ENCODE measurements around the gene HOXB3.

Gene HOXB3

DNA sequence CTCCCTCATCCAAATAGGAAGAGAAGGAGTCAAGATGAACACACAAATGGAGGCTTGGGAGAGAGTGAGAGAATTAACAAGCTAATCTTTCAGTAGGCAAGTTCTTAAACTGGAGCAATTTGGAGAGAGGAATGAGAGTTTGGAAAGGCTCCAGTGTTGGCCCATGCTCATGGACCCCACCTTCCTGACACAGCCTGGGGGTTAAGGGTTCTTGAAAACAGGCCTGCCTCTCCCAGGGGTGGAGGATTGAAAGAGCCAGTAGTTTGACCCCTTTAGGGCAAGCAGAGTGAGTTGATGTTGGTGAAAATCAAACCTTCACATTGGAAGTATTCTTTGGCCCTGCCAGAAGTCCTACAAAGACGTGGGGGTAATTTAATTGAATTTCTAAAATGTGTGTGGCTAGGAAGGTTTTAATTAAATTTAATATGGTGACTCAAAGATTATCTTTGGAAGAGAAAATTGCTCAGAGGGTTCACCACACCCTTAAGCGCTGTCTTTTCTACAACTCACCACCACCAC lies 5.8 kb downstream of the HOXB3 start:
- peak; percentile 48 for DNase-seq

- peak; percentile 48 for DNase-seq
Observed at GRCh38 chr17:48583708-48584222, 6.3 kb downstream of the HOXB3 start.

GRCh38 chr17:48582750-48583069 lies 7.3 kb downstream of the HOXB3 start:
- DNase-seq, result peak; percentile 37

- peak; percentile 42 for DNase-seq
Observed at GRCh38 chr17:48579760-48580554, 10.1 kb downstream of the HOXB3 start.

- no peak for DNase-seq
Observed at GRCh38 chr17:48579471-48579759, 10.6 kb downstream of the HOXB3 start.

GRCh38 chr17:48578616-48579470 lies 11.2 kb downstream of the HOXB3 start:
- peak; percentile 44 for DNase-seq

GRCh38 chr17:48577946-48578615 lies 12.0 kb downstream of the HOXB3 start, which contains the start of gene HOXB4:
HOXB4 (minus strand) TSS chr17:48578350; CDS start chr17:48578319, 31 bp downstream.
- peak; percentile 71 for DNase-seq

- DNase-seq, result no peak
Observed at GRCh38 chr17:48577330-48577945, 12.6 kb downstream of the HOXB3 start.

- DNase-seq, result no peak
Observed at GRCh38 chr17:48576479-48577309, 13.3 kb downstream of the HOXB3 start.

GRCh38 chr17:48575673-48576478 lies 14.2 kb downstream of the HOXB3 start:
- DNase-seq, result no peak

GRCh38 chr17:48575066-48575582 lies 14.9 kb downstream of the HOXB3 start:
- peak; percentile 94 for DNase-seq

DNA sequence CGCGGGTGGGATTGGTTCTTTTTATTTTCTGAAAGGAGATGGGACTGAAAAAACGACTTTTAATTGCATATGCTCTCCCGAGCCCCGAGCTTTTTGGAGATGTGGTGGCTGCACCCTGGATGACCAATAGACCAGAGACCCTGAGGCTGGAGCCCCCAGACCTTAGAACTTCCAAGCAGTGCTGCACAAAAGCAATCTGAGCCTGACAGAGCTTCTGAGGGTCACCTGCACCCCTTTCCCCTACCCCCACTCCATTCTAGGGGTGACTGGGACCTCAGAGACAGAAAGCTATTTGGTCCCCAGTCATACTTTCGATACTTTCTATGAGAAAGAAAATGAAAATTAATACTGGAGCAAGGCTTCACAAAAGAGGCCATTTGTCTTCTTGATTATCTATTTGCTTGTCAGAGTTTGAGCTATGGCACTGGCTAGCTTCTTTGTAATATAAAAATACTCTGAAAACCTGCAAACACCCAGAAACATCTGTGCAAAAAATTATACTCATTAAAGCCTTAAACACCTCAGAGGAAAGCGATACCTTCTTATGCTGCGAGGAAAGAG lies 15.5 kb downstream of the HOXB3 start:
- DNase-seq, result no peak

DNA sequence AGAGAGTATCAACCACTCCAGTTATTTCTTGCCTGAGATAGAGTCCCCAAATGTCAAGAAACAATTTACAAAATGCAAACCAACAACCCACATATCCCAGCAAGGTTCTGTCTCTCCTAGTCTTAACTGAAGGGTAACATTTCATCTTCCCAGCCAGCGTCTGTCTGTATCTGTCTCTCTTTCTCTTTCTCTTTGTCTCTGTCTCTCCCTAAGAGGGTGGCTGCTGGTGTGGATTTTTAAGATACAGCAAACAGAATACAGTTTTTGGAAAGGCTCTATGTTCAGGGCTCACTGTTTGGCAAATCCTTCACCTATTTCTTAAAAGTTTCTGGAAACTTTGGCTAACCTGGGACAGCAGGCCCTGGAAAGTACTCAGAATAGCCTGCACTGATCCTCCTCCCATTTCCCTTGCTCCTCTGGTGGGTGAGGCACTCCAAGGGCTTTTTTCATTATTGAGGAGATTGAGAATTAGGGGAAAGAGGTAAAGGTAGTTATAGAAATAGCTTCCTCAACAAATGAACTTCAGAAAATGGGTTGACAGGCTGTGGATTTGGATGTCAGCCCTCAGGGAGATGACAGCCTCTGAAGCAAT lies 18.1 kb downstream of the HOXB3 start:
- no peak for DNase-seq

- peak; percentile 54 for DNase-seq
Observed at GRCh38 chr17:48571024-48571818, 18.8 kb downstream of the HOXB3 start.

- no peak for DNase-seq
Observed at GRCh38 chr17:48570325-48571023, 19.6 kb downstream of the HOXB3 start.

DNA sequence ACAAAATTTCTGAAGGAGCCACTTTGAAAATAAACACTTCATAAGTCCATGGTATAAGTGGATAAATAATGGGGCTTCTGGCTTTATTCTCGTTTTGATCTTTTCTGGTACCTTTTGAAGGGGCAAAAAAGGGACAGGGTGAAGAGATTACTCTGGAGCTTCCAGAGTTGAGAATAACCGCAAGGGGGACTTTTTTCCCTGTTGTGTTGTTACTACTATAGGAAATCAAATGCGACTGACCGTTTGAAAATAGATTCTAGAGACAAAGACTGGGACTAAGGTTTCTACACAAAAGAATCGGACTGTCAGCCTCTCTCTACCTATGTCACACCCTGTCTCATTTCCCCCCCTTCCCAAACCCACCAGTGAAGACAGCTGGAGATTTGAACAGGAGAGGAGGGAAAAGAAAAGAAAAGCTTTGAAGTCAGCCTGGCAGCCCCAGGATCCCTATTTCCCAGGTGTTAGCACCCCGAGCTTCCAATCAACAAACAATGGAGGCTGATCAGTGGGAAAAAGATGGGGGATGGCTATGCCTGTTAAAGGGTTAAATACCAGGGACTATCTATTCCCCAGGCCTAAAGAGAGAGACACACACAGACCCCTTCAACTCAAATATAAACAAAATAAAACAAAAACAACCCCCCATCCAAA lies 20.2 kb downstream of the HOXB3 start:
- DNase-seq, result peak; percentile 40

DNA sequence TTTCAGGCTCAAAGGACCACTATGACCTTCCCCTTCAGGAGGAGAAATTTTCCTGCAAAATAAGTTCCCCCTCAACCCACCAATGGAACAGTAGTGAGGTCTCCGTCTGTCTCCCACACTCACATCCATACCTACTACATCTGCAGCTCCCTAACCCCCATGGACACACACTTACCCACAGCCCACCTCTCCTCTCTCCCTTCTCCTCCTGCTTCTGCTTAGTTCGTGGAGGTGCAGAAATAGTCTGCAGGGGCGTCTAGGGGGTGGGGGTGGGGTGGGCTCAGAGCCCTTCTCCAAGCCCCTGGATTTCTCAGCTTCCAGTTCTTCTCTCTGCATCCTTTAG lies 20.8 kb downstream of the HOXB3 start:
- DNase-seq, result no peak
